A204.1 (cell line): ENCODE data around the gene ACSL1.
"Not testable (repeated sequence)": the region's sequence is repeated elsewhere in the genome, so short reads cannot be mapped to it uniquely, and the experiment has no call there.

ENCODE experiments used
- FAIRE-seq: peaks from 2 replicates; lab custom pipeline; 2012; peaks lifted over from hg19 to GRCh38; lab: Jason Lieb, UNC

Gene ACSL1

DNA sequence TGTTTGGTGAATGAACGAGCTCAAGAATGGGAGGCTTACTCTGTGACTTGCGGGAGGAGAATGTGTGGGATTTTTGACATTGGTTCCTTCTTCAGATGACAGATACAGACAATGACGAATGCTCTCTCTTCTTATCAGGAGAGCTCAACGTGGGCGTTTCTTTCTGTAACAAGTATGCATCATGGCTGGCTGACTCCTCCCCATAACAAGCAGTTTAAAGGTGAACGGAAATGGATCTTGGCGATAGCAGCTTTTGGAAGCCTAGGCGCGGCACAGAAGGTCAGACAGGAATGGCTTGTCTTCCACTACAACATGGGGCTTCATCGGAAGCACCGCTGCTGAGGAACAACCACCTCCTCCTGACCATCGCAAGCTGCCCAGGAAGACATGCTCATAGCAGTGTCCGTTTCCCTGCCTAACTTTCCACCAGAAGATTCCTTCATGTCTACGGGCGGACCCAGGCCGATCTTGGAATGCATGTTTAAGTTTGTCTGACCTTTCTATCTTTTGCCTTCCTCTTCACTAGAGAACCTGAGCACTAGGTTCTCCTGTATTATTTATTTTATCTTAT is 18.3 kb upstream of the ACSL1 start:
- no peak for FAIRE-seq

GRCh38 chr4:184839075-184839399 is 13.3 kb upstream of the ACSL1 start:
- FAIRE-seq, result not testable (repeated sequence)

- FAIRE-seq, result no peak
Measured at GRCh38 chr4:184838249-184839074, 12.7 kb upstream of the ACSL1 start.

- no peak for FAIRE-seq
Measured at GRCh38 chr4:184836613-184837012, 10.8 kb upstream of the ACSL1 start.

- no peak for FAIRE-seq
Measured at GRCh38 chr4:184833046-184833838, 7.5 kb upstream of the ACSL1 start.

GRCh38 chr4:184831153-184831552 is 5.4 kb upstream of the ACSL1 start:
- no peak for FAIRE-seq

DNA sequence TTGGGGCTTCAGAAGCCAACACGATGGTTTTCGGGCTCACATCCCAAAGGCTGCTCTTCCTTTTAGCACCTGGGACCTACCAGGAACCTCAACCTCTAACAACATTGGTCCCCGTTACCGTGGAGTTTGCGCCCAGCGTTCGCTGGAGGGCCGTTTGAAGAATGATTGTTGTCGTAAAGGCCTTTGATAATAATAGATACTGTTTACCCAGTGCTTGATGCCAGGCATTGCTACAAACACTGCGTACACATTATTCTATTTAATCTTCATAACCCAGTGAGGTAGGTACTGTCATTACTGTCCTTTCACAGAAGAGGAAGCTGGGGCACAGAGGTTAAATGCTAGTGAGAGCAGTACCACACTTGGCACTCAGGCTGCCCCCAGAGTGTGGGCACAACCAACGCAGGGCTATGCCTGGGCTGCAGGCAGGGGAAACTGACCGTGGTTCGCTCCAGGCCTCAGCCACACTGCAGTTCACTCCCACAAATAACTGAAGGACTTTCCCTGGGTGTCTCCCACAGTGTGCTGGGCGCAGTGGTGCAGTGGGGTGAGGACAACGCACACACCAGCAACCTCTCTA is 1.0 kb upstream of the ACSL1 start:
- FAIRE-seq, result no peak

DNA sequence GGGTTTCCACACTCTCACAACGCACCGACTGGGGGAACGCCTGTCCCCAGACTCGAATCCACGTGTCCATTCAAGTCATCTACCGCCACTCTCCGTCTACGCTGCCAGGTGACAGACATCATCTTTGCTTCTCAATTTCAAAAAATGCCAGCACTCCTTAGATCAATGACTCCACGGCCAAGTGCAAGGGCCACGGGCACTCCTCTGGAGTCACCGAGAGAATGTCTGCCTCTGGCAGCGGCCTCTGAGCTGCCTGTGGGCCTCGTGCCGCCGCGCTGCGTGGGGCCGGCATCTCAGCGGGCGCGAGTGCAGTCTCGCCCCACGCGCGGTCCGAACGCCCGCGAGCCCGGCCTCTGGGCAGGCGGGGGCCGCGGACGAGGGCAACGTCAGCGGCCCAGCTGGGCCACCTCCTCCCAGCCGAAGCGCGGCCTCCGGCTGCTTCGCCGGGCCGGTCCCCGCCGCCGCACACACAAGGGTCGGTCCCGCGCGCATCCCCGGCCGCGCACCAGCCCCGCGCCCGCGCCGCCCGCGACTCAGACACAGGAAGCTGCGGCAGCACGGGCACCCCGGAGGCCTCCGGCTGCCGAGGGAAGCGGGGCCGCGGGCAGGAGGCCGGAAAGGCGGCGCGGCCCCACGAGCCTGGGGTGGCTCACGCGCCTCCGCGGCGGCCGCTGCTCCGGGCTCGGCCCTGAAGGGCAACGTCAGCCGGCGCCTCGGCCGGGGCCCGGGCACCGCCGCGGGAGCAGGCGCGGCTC is 450 bp downstream of the ACSL1 start:
- FAIRE-seq, result no peak

DNA sequence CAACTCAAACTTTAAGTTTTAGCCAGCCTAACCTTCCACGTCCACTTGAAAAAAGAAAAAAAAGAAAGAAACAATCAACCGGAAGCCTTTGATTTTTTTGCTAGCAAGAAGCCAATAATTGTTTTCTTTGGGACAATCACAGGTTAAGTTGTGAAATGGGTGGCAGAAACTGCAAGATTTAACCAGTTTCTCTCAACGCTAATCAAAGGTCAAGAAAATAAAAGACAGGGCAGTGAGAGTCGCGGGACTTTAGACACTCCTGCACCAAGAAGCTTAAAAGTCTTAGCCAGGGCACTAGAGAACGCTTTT is 1.0 kb downstream of the ACSL1 start:
- no peak for FAIRE-seq

DNA sequence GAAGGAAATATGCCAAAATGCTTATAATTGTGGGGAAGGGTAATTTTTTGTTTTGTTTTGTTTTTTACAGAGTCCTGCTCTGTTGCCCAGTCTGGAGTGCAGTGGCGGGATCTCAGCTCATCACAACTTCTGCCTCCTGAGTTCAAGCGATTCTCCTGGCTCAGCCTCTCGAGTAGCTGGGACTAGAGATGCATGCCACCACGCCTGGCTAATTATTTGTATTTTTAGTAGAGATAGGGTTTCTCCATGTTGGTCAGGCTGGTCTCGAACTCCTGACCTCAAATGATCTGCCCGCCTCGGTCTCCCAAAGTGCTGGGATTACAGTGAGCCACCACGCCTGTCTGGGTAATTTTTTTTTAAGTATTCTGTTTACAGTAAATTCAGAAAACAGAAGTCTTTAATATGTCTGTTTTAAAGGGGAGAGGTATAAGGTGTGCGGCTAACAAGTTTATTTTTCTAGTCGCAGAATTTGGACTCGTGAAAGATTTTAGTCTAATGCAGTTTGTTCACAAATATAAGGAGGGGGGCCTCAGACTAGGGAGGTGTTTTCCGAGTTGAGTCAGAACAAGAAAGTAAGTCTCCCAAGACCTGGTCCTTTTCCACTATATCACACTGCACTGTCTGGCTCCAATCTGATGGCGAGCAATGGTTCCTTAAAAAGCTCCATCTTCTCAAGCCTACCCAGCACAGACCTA is 1.5 kb downstream of the ACSL1 start:
- FAIRE-seq, result no peak

DNA sequence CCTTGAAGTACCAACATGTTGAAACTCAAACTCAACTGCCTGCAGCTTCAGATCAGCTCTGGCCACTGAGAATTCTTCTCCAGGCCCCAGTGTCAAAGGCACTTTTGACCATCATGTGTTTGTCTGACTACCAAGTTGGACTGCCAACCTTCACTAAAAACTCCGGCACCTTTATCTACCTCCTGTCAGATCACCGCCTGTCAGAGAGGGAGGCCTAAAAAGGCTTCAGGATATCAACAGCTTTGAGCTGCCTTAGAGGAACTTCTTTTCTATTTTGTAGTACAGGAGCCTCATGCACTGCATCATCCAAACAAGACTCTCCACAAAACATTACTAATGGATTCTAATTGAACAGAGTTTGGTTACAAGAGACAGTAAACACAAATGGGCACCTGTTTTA is 2.8 kb downstream of the ACSL1 start:
- FAIRE-seq, result no peak

DNA sequence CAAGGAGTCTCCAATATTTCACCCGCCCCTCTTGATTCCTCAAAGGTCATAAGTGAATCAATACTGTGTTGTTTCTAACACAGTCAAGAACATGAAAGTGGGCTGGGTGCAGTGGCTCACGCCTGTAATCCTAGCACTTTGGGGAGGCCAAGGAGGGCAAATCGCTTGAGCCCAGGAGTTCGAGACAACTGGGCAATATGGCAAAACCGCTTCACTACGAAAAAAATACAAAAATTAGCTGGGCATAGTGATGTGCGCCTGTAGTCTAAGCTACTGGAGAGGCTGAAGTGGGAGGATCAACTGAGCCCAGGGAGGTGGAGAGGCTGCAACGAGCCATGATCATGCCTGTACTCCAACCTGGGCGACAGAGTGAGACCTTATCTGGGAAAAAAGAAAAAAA is 3.4 kb downstream of the ACSL1 start:
- FAIRE-seq, result no peak

DNA sequence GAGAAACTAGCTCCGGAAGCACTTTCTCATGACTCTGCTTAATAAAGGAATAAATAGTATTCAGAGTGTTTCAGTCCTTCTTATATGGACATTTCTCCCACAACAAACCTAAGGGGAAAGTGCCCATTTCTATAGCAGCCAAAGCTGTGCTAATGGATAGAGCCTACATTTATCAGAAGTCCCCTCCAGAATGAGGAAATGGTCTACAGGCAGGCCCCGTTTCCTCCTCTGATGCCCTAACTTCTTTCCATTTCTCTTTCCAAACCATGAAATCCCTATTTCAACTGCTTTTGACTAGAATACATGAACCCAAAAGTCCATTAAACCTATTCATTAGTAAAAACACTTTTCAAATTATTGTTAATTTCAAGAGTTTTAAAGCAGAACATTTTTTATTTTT is 4.5 kb downstream of the ACSL1 start:
- FAIRE-seq, result peak; percentile 23

DNA sequence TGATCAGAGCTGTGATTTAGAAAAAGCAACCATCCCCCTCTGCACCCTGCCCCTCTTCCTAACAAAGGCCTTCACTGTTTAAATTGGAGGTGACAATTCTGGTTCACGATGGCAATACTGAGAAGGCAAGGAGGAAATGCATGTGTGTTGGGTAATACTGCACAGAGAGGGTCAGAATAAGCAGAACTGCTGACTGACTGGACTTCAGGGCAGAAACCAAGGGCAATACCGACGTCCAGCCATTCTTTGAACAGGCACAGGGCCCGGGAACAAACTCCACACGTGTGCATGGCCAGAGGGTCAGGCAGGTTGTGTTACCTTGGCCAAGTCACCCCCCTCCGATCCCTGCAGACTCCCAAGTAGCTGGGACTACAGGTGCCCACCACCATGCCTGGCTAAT is 6.0 kb downstream of the ACSL1 start:
- no peak for FAIRE-seq

- no peak for FAIRE-seq
Measured at GRCh38 chr4:184818216-184818564, 7.6 kb downstream of the ACSL1 start.

GRCh38 chr4:184817494-184818215 is 8.1 kb downstream of the ACSL1 start:
- no peak for FAIRE-seq

DNA sequence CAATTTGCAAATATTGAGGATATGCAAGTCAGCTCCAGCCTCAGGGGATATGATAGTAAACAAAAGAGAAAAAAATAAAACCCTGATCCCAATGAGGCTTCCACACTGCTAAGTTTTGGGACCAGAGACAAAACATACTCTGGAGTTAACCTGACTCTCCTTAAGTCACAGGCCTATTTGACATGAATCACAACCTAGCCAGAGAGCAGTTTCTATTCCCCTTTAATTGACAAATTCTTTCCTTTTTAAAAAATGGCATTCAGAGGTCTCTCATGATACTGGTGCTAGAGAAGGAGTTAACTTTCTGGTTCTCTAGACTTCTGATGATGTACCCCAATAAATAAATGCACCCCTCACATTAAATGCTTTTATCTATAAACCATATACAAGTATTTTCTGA is 8.8 kb downstream of the ACSL1 start:
- FAIRE-seq, result no peak

DNA sequence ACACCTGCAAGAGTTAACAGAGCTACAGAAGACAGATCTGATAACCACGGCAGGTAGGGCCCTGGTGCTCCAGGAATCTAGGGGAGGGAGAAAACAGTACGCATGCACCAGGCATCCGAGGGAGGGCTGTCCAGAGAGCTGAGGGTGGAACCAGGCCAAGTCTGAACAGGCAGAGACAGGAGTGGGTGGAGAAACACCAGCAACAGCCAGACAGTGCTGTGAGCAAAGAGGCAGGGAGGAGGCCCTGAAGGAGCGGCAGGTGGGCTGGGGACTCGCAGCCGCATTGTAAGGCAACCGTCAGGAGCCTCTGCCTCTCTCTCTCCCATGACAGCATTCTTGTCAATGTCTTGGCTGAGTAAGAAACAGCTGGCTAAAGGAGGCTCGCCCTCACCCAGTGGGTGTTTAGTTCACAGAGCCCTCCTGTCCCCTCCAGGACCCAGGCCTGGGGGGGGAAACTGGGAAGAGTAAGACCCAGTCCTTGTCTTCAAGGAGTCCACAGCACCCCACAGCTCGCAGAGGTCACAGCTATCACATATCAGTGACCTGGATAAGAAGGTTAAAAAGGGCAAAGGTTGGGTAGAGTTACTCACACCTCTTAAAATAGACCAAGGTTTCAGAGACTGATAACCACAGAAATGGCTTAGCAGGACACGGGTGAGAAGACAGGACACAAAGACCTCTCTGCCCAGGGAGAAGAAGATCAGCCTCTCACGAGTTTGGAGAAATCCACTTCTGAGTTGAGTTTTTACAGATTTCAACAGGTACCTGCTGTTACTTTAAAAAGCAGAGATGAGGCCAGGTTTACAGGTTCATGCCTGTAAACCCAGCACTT is 10.5 kb downstream of the ACSL1 start:
- FAIRE-seq, result no peak

- no peak for FAIRE-seq
Measured at GRCh38 chr4:184814686-184815045, 11.1 kb downstream of the ACSL1 start.

DNA sequence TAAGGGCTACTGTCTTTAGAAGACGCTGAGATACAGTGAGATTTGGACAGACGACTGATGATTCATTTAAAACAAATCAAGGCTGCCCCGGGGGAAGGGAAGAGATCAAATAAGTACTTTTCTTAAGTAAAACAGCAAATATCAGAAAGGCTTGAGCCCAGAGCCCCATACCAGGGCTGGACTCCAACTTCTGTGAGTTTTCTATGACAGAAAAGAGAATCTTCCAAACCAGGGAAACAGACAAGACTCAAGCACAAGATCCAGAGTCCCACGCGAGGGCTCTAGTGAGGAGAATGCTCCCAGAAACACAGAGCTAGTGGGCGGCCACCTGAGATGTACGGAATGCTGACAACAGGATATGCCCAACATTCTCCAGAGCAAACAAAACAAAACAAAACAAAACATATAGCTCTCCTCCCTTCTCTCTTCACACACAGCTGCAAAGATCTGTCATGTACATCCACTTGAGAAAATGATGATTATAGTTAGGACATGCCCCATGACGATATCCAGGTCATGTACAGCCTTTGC is 13.1 kb downstream of the ACSL1 start:
- no peak for FAIRE-seq
